Fibroblast of skin of right quadriceps (primary cell): ENCODE measurements around the gene SLC35A2.

Source experiments
- DNase-seq: peaks from one replicate; pipeline ENCODE4 v3.0.0-alpha.2; 2013

The SLC35A2 gene

DNA sequence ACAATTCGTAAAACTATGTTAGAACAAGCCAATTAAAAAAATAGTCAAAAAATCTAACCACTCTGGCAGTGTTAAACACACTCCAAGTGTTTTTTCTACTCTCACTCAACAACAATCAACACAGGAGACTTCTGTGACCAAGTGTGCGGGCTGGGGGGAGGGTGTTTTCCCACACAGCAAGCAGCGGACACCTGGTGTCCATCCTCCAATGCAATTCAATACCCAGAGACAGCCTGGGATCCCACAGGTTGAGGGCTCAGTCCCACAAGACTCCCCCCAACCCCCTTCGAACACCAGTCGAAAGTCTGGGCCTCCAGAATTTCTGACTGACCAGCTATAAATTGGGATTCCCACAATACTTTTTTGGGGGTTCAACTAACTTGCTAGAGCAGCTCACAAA is 15.7 kb upstream of the SLC35A2 start:
- no peak for DNase-seq

DNA sequence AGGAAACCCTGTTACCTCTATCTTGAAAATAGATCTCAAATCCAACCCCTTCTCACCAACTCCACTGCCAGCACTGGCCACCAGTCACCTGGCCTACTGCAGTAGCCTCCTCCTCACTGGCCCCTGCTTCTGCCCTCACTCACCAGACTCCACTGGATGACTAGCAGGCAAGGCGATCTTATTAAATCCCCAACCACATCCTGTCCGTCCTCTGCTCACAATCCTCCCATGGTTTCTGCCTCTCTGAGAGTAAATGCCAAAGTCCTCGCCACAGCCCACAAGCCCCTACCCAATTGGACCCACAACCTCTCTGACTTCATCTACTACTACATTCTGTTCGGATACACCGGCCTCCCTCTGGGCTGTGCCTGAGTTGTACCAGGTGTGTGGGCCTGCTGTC is 12.8 kb upstream of the SLC35A2 start:
- DNase-seq: no peak

DNA sequence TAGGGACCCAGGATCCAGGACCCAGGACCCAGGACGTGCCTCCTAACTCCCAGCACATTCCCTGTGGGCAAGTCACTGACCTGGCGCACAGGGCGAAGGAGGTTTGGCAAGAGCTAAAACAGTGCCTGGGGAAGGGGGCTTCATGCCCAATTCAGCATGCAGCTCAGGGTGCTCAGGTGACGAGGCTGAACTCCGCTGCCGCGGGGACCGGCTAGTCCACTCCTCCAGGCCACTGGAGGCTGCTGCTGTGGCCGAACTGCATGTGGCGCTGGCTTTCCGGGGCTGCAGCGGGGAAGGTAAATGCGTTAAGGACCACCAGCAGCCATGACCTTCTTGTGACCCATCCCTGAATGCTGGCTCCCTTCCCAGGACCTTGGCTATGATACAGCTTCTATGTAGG is 12.3 kb upstream of the SLC35A2 start:
- no peak for DNase-seq

DNA sequence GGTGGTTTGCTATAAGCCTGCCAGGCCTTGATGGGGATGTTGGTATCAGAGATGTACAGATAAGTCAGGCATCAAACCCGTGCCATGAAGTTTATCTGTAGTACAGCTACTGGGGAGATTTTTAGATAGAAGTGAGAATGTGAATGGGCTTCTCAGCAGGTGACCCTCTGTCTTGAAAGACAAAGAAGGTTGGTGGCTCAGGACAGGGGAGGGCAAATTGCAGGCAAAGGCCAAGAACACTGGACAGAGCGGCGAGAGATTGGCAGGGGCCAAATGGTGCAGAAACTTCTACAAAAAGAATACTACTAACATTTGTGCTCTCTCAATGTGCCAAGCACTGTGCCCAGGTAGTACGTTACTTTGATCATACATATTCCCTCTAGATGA is 9.3 kb upstream of the SLC35A2 start:
- no peak for DNase-seq

DNA sequence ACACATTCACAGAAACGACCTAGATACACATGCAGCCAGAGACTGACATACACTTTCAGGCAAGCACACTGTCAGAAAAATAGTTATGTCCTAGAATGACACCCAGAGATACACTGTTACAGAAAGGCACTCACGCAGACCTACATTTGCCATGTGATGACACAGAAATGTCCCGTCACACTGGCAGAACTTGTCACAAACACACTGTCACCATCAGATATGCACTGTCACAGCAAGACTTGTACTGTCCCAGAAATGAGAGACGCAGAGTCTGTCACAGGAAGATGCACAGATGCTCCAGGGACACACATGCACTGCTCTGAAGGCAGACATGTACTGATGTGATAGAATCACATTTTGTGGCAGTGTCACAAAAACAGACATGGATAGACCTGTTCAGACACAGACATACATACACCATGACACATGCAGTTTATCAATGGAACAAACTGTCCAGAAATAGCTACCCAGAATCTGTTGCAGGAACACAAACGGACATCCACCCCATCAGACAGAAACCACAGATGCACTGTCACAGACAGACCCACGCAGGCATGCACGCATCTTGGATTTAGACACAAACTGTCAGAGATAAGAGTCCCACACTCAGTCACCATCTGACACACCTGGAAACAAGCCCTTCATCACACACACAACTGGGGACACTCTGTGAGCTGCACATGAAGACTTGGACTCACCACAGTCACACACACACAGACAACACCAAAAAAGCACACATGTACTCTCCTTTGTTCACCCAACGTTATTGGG is 8.7 kb upstream of the SLC35A2 start:
- no peak for DNase-seq

DNA sequence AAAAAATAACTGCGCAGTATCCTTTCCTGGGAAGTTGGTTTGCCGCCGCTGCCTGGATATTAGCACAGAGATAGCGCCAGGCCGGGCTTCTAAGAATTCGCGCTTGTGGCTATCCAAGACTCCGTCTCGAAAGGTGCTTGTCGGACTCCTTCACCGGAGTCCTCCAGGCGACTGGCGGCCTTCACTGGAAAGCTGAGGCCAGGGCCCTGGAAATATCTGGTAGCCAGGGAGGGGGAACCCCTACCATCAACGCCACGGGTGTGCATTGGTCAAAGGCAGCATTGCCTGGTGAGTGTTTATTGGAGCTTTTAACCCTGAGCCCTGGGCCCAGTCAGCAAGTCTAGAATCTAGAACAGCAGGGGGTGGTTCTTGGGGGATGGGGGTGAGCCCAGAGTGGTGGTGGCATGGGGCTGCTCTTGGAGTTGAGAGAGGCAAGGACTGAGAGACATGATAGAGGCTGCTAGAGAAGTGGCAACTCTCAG is 8.0 kb upstream of the SLC35A2 start:
- no peak for DNase-seq

DNA sequence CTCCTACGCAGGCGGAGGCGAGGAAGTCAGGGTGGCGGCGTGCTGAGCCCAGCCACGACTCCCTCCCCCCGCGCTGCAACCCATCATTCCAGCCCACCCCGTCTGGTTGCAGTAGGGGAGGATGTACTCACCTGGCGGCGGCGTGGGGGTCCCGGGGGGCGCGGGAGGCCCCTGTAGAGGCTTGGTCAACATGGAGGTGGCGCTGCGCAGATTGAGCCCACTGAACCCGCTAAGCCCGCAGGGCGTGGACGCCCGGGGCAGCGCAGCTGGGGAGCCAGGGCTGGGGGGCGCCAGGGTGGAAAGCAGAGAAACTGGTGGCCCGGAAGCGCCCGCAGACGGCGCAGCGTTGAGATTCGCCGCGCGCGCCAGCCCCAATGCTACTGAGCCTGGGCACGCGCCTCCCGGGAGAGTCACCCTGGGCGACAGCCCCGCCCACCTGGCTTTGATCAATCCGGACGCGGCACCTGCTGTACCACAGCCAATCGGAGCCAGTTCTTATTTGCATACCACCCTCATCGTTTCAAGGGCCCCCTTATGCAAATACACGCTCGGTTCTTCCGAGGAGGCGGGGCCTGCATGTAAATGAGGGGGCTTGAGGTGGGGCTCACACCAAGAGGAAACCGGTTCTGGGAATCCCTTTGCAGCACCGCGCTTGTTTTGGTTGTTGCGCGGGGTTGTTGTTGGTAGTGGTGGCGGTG is 7.3 kb upstream of the SLC35A2 start, which contains the start of gene PIM2:
Gene PIM2 (minus strand): TSS at position 382 of the 698 bp plus-strand sequence. CDS start 190 bp downstream, at position 192.
- DNase-seq: peak; percentile 74

DNA sequence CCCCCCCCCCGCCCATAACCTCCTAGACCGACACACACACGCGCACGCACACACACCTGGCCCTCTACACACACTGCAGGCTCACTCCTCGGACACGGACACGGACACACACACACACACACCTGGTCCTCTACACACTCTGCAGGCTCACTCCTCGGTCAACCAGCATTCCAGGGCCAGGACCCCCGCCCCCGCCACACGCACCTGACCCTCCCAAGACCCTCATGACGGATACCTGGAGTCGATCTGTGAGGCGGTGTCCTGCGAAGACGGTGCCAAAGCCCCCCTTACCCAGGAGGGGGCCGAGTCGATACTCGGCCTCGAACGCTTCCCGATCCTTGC is 6.8 kb upstream of the SLC35A2 start:
- no peak for DNase-seq

DNA sequence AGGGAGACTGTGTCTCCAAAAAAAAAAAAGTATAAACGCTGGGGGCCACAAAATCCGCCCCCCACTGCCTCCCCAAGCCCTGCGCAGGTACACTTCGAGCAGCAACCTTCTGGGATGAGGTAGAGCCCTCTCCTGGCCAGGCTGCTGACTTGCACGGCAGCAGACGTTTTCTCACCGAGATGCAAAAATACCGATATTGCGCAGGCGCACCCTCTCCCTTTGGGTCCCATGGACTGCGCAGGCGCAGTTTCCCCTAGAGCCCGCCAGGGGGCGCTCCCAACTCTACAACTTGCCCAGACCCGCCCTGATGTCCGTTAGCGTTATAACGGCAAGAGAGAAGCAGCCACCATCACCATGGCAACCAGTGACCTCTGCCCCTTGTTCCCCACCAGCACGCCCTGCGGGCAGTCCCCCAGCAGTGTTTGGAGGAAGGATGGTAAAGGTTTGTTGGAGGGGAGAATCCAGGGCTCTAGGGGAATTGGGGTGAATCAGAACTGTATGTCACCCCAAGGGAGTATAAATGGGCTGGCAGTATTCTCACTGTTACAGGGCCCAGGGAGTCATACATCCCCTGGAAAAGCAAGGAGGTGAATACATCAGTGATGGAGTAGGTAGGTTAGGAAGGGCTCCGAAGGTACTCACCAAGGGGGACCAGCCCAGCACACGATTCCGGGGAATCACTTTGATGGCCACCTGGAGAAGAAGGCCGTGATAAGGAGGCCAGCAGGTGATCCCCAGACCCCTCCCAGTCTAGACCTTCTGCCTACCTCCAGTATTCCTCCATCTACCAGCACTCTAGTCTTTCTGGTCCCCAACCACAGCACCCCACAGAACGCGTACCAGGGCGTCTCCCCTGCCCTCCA is 5.9 kb upstream of the SLC35A2 start:
- DNase-seq: peak; percentile 85

DNA sequence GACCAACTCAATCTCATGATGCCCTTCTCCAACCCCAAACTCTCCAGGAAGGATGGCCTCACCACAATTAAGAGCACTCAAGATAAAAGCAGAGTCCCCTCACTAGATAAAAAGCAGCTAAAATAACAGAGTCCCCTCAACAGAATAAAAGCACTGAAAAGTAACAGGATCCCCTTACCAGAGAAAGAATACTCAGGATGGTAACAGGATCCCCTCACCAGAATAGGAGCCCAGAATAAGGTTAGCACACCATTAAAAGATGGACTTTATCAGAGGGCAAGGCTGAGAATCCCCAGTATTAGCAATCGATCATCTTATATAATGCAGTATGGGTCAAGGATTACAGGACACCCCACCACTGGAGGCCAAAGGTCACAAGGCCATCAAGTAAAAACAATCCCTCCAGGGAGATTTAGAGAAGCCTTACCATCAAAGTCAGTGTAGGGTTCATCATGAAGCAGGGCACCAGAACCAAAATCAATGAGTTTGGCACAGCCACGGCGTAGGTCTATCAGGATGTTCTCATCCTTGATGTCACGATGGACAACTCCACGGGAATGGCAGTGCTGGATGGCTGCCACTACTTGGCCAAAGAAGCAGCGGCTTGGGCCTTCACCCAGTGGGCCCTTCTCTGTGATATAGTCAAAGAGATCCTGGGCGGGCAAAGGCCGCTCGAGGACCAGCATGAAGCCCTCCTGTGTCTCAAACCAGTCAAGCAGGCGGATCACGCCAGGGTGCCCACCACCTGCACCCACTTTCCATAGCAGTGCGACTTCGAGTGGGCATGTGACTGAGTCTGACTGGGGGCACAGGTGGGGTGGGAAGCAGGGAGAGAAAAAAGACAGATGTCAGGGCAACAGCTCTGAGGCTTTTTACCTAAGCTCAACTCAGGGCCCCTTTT is 3.4 kb upstream of the SLC35A2 start:
- DNase-seq: no peak

DNA sequence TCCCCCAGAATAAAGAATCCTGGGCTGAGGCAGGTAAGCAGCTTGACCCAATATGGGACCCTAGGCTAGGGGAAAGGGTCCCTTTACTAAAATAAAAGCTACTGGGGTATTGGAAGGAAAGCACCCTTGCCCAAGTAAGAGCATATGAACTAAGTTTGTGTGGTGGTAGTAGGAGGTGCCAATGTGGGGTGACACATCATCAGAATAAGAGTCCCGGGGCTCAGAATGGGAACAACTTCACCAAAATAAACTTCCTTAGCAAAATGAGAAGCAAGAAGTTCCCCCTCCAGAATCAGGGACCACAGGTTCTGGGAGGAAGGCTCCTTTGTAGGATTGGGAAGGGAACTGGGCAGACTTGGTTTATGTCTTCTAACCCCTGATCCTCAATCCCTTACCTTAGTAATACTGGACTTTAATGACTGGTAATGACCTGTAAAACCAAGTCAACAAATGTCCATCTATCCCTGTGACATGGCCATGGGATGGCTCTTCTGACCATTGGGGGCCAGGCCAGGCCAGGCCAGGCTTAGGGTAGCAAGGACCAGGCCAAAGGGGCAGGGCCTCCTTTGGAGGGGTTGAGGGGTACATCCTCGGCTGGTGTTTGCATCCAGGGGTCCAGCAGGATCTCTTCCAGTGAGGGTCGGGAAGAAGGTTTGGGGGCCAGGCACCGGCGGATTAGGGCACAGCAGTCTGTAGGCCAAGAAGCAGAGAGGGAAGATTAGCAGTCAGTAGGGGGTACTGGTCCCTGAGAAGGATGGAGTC is 2.3 kb upstream of the SLC35A2 start:
- no peak for DNase-seq

DNA sequence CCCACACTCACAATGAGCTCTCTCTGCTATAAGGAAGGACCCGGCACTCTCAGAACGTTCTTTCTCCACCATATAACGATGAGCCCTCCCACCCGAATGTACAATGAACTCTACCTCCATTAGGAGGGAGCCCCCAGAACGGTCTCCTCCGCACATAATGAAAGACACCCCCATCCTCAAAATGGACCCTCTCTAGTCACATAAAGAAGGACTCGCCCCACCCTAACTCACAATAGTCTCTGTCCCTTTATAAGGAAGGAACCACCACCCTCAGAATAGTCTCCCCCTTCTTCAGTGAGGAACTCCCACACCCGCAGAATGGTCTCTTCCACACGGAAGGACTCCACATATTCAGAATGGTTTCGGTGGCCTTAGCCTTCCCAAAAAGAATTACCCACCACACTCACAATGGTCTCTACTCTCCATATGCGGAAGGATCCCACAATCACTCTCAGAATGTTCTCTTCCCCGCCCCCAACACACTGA is 477 bp downstream of the SLC35A2 start:
- DNase-seq: no peak

DNA sequence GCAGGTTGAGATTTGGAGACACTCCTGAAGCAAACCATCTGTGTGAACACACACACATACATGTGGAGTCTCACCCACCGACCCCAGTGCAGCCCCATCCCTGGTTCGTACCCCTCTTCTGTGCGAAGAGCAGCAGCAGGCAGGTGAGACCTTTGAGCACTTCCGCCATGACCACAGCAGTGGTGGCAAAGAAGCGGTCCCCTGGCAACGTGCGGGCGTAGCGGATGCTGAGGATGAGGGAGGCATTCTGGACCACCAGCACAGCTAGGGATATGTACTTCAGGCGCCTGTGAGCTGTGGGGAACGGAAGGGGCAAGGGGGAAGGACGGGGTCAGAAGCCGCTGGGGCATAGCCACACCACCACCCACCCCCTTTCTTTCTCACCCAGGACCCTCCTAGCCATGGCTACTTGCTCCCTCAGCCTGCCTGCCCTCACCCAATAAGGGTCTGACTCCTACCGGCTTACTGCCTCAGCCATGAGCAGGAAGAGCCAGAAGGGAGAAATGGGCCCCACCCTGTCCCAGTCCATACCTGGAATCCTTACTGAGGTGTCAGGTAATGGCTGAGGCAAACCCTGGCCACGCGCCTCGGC is 1.6 kb downstream of the SLC35A2 start:
- DNase-seq: no peak

DNA sequence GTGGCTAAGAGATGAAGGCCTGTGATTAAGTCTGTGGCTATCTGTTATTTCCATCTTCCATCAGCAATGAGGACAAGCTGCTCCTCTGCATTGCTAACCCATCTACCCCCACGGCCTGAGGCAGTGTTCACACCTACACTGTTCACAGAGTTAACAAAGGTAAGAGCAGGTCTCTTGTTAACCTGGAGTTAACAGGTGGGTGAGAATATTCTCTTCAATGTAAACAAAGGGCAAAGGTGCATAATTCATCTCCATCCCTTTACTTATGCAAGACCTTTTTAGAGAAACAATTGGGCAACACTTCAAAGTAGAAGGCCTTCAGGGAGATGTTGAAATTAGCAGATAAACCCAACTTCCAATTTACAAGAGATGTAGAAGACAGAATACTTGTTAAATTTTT is 2.8 kb downstream of the SLC35A2 start:
- DNase-seq: no peak

DNA sequence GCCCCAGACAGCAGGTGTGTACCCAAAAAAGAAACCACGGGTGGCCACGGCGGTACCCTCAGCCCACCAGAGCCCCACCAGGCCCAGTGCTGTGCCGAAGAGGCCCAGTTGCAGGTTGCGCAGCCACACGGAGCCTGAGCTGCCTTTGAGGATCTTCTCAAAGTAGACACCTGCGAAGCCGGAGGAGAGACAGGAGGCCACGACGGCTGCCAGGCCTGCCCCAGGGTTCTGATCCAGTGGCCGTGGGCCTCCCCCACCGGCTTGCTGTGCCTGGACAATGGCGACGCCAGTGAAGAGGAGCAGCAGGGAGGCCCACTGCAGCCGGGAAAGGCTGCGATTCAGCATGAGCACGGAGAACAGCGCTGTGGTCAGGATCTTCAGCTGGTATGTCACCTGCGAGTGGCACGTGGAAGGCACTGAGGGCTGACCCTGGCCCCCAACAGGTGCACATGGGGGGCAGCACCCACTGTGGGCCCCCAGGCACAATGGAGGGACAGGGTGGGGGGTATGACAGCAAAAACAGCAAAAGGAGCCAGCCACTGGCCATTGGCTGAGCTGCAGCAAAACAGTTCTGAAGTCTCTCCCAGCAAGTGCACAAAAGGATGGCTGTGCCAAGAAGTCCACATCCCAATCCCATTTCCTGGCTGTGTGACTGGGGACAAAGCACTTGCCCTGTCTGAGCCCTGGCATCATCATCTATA is 6.2 kb downstream of the SLC35A2 start:
- DNase-seq: no peak

DNA sequence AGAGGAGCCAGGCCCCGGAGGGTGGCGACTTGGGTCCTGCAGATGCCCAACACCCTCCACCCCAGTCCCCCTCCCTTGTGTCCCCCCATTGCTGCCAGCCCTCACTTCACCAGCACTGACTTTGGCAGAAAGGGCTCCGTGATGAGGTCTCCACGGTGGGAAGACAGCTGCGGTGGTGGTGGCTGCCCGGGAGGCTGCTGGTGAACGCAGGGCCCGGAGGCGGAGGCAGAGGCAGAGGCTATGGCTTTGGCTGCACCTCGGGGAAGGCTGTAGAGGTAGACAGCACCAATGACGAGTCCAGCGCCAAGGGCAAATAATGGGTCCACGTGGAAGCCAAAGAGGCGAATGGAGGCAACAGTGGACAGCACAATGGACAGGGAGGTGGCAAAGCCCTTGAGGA is 6.8 kb downstream of the SLC35A2 start:
- no peak for DNase-seq

DNA sequence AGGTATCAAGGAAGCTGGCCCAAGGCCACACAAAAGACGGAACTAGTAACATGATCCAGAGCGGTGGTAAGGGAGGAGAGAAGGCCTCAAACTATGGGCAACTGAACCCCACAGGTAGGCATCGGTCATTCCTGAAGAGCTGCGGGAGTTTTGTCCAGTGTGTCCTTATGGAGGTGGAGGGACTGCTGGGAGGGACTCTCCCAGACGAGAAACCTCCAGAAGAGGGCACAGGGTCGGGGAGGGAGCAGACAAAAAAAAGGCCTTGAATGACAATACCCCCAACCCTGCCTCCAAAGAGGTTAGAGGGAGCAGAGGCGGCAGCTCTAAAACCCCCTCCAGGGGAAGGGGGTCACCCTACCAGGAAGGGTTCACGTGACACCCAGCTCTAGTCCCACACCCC is 7.3 kb downstream of the SLC35A2 start:
- DNase-seq: no peak

DNA sequence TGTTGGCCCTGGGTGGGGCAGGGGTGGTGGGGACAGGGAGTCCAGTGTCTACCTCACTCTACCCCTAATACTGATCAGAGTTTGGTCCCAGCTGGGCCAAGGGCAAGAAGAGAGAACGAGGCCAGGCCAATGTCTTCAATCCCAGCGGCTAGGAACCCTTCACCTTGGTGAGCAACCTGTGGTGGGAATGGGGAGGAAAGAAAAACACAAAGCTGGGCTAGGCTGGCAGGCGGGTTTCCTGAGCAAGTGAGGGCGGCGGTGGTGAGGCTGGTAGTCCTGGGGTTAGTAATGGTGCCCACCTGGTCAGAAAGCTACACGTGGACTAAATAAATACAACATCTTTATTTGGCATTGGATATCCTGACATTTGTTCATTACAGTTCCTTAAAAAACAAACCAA is 8.2 kb downstream of the SLC35A2 start:
- no peak for DNase-seq

DNA sequence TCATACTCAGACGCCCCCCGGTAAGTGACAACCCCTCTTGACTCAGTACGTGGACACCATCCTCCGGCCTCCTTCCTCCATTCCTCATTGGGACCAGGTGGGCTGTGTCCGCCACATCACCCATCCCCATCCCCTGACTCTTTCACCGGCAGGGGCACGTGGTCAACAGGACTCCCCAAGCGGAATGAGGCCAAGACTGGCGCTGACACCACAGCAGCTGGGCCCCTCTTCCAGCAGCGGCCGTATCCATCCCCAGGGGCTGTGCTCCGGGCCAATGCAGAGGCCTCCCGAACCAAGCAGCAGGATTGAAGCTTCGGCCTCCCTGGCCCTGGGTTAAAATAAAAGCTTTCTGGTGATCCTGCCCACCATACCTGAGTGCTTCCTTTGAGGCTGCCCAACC is 8.7 kb downstream of the SLC35A2 start:
- no peak for DNase-seq

DNA sequence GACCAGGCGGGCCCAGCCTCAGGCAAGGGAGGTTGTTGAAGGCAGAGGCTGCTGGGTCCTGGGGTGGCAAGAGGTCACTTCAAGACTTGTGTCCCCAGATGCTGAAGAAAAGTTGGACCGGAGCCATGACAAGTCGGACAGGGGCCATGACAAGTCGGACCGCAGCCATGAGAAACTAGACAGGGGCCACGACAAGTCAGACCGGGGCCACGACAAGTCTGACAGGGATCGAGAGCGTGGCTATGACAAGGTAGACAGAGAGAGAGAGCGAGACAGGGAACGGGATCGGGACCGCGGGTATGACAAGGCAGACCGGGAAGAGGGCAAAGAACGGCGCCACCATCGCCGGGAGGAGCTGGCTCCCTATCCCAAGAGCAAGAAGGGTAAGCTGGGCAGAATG is 9.3 kb downstream of the SLC35A2 start:
- DNase-seq: no peak

DNA sequence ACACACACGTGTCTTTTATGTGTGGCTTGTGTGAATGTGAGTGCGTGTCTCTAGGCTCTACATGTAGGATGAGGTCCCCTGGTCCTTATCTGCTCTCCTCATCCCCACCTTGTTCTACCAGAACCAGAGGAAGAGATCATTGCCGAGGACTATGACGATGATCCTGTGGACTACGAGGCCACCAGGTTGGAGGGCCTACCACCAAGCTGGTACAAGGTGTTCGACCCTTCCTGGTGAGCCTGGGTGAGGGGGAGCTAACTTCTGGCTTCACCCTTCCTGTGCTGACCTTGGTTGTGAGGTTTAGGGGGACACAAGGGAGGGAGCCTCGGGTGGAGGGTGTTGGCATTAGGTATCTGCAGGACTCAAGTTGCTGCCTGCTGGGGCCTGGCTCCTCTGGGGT is 10.4 kb downstream of the SLC35A2 start:
- DNase-seq: no peak
